Embryonic facial prominence (tissue), 1 donor: ENCODE measurements around the gene IMMP2L.
"Not testable (repeated sequence)": the region's sequence is repeated elsewhere in the genome, so short reads cannot be mapped to it uniquely, and the experiment has no call there.

ENCODE experiments used
- DNase-seq: peaks from one replicate; pipeline ENCODE4 v3.0.0-alpha.2; 2016; ENCODE audit errors: extremely low spot score

The IMMP2L gene

DNA sequence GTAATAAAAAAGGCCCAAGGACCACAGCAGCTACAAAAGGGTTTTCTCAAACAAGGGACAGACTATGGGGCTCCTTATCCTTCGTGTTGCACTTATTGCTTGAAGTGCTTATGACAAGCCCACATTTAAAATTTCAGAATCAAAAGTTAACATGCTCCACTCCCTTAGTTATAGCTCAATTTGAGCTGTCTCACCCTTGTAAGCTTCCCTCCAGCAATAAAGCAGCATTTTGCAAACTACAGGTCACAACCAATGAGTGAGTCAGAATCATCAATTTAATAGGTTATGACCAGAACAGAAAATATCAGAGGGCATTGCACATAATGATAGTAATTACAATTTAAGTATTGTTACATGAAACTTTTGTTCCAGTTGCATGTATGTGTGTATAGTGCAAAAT is 53.0 kb downstream of the IMMP2L start:
- DNase-seq = no peak

DNA sequence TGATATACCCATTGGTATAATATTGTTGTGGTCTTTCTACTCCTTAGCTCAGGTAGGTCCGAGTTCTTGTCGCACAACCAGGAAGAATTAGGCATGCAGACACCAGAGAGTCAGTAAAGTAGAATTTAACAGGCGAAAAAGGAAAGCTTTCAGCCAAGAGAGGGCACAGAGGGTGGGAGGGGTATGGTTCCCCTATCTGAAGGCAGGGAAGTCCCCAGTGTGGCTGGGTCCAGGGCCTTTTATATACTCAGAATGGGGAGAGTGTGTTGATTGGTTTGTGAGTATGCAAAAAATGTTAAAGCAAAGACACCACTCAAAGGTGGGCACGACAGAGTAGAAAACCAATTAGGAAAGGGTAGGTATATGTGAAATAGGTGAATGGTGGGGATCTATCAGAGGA is 53.9 kb downstream of the IMMP2L start:
- no peak for DNase-seq

DNA sequence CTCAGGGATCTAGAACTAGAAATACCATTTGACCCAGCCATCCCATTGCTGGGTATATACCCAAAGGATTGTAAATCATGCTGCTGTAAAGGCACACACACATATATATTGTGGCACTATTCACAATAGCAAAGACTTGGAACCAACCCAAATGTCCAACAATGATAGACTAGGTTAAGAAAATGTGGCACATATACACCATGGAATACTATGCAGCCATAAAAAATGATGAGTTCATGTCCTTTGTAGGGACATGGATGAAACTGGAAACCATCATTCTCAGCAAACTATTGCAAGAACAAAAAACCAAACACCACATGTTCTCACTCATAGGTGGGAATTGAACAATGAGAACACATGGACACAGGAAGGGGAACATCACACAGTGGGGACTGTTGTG is 56.9 kb downstream of the IMMP2L start:
- DNase-seq = not testable (repeated sequence)

DNA sequence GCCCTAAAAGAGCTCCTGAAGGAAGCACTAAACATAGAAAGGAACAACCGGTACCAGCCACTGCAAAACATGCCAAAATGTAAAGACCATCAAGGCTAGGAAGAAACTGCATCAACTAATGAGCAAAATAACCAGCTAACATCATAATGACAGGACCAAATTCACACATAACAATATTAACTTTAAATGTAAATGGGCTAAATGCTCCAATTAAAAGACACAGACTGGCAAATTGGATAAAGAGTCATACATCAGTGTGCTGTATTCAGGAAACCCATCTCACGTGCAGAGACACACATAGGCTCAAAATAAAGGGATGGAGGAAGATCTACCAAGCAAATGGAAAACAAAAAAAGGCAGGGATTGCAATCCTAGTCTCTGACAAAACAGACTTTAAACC is 60.5 kb downstream of the IMMP2L start:
- not testable (repeated sequence) for DNase-seq

DNA sequence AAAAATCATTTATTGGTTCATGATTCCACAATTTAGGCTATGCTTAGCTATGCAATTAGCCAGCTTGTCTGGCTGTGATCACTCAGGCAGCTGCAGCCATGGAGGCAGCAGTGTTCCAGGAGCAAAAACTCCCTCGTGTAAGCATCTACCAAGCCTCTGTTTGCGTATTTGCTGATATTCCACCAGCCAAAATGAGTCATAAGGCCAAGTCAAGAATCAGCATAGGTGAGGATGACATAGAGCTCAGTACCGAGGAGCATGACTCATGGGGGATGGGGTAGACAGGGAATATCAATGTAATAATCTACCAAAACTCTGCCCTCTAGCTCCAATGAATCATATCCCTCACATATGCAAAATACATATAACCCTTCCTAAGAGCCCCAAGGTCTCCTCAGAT is 63.3 kb downstream of the IMMP2L start:
- no peak for DNase-seq

DNA sequence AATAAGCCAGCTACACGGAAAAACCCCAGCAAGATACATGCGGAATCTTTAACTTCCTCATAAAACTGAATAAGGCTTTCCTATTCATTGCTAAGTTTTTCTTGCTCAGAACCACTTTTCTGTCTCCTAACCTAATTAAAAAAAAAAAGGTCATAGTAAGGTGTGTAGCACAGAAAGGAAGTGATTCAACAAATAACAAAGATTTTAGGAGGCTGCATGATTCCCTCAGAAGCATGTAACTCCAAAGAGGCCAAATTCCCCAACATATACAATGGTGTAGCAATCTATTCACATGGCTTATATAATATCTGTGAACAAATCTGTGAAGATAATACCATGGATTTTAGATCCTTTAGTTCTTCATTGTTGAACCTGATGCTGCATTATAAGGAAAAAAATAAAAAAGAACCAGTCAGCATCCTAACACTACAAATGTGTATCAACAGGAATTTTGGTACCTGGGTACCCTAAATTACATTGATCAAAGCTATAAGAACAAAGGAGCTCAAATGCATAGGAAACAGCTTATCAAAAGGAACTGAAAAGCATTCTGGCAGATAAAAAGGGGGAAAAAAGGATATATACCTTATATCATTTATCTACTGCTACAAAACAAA is 63.8 kb downstream of the IMMP2L start:
- DNase-seq = no peak

DNA sequence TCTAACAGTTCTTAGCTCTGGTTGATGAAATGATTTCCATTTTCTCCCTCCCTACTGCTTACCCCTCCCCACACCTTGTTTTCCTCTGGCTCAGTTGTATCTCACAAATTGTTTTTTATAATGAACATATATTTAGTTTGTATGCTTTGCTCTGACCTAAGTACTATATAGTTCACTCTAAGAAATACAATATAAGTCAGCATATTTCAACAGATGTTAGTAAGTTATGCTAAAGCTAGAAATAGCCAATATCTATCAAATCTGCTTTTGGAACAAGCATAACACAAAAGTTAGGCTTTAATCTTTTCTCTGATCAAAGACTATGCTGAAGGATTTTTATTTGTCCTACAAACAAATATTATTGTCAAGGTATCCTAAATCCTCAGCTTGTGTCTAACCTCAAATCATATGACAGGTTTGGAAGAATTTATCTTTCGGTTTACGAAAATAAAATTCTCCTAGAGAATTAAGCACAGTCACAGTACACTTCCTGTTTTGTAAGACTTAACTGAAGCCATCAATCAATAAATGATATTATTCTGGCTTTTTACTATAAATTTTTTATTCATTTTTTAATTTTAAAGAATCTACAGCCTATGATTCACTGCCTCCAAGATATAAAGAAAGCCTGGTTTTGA is 67.0 kb downstream of the IMMP2L start:
- no peak for DNase-seq

DNA sequence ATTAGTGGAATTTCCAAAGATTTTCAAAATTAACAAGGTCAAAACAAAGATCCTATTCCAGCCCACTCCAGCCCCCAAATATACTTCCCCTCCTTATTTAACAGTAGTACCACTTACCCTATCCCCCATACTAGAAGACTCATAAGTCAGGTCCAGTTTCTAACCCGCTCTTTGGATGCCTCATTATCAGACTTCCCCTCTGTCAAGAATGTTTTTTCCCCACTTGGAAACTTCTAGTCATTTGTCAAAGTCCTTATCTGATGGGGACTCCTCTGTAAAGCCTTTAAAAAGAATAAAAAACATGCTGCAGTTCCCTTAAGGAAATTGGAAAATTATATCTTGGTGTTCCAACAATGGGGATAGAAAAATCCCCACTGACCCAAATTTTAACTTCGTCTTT is 70.1 kb downstream of the IMMP2L start:
- DNase-seq = no peak

DNA sequence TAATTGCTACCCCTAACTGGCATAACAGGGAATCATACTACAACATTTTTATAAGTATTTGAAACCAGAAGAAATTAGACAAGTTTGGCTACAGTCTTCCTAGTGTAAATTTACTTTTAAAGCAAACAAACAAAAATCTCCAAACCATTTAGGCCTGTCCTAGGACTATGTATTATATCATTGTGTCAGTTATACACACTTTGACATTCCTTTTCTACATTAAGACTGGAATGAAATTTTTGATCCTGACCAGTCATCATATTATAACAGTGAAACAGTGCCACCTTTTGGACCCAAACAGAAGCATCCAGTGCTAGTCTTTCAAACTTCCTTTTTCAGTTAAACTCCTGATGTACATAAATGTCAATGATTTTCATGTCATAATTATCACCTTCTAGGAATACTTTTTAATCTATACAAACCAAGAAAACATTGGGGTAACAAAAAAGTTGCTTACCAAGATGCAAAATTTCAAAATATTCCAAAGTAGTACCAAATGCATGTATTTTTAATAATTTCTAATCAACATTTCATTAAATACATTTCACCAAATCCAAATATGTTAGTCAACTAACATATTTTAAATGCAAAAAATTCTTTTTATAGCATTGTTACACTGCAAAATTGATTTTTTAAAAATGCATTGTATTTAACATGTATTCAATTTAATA is 75.7 kb downstream of the IMMP2L start:
- DNase-seq = peak; percentile 53

DNA sequence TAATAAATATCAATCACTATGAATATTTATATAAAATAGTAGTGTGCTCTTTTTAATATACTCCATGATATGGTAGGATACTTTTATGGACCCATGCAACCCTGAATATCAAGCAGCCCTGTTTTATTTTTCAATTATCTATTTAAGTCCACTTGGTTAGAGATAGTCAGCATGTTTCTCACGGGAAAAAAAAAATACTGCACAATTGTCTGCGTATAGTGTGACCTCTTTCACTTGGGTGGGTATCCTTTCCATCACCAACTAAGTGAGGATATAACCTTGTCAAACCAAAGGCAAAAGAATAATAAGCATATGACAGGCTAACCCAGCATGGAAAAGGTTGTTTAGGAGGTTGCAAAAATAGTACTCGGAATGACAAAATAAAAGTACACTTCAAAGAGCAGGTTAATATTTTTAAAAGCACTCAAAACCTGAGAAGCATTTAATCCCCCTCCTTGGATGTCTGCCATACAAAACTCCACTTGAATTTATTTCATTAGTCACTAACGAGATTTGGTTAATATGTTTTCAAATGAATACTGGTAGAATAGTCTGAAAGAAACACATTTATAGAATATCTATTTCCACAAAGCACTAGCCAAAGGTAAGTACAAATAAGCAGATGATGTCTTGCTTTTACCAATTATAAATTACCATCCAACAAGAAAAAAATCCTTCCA is 76.5 kb downstream of the IMMP2L start:
- DNase-seq = no peak

DNA sequence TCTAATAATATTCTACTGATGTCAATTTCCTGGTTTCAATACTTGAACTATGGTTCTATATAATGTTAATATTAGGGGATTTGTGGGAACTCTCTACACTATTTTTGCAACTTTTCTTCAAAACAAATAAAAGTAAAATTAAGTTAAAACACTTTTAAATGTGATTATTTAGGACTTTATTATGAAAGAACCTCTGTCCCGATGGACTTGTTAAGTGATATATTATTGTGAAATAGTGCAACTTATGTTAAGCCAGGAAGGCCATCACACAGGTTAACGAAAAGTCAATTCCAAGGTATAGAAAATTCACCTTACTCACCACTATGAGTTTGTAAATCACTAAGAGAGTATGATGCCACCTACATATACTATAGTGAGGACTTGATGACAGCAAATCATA is 79.2 kb downstream of the IMMP2L start:
- DNase-seq = no peak

DNA sequence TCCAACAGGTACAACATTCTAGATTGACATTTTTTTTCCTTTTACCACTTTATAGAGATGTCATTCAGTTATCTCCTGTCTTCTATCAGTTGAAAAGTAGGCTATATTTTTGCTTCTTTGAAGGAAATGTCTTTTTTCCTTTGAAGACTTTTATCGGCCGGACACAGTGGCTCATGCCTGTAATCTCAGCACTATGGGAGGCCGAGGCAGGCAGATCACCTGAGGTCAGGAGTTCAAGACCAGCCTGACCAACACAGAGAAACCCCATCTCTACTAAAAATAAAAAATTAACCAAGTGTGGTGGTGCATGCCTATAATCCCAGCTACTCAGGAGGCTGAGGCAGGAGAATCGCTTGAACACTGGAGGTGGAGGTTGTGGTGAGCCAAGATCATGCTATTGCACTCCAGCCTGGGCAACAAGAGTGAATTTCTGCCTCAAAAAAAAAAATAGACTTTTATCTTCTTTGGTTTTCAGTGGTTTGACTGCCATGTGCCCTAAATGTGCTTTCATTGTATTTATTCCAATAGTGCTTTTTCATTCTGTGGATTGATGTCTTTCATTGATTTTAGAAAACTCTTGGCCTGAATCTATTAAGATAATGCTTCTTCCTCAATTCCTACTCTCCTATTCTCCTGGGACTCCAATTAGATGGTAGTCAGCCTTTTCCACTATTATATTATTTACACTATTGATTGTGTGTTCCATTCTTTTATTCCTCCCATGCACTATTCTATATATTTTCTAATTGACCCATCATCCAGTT is 84.6 kb downstream of the IMMP2L start:
- DNase-seq = no peak

DNA sequence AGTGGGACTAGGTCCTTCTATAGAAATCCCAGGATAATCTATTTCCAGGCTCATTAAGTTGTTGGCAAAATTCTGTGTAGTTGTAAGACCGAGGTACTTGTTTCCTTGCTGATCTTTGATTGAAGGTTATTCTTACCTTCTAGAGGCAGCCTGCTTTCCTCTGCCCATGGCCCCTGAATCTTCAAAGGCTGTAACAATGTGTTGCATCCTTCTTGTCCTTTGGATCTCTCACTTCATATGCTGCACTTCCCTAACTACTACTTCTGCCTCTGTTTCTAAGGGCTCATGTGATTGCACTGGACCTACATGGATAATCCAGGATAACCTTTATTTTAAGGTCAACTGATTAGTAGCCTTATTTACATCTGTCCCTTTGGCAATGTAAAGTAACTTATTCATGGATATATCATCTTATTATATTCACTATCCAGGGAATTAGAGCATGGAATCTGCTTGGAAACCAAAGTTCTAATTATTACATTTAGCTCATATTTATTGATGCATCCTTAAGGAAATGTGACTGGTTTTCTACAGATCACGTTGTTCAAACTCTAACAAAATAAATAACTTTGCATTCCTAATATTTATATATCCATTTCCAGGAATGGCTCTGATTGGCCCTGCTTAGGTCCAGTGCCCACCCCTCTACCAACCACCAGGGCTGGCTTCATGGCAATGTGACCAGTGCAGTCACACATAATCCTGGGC is 85.6 kb downstream of the IMMP2L start:
- no peak for DNase-seq

DNA sequence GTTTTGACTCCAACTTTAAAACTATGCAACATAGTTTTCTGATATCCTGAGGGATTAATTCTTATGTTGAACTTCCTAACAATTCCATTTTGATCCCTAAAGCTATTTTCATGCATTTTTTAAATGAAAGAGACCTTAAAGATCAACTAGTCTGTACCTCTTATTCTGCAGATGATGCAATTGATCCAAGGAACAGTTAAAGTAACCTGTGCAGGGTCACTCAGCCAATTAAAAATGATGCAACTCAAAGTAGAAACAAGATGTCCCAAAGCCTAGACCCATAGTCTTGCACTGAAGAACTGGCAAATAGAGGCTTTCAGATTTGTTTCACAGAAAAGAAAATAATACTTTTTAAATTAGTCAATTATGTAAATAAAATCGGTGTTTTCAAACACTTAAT is 86.3 kb downstream of the IMMP2L start:
- DNase-seq = no peak

DNA sequence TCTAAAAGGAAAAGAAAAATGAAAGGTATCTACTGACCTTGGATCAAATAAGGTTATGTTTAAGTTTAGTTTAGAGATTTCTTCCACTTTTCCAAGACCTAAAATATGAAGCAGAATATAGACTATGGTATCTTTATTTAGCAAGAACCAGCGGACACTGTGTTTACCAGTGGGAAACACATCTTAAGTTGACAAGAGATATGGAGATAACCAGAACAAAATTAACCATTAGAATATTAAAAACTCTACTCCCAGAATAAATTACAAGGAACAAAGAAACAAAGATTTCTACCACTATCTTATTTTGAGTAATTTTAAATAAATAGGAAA is 86.9 kb downstream of the IMMP2L start:
- DNase-seq = no peak

DNA sequence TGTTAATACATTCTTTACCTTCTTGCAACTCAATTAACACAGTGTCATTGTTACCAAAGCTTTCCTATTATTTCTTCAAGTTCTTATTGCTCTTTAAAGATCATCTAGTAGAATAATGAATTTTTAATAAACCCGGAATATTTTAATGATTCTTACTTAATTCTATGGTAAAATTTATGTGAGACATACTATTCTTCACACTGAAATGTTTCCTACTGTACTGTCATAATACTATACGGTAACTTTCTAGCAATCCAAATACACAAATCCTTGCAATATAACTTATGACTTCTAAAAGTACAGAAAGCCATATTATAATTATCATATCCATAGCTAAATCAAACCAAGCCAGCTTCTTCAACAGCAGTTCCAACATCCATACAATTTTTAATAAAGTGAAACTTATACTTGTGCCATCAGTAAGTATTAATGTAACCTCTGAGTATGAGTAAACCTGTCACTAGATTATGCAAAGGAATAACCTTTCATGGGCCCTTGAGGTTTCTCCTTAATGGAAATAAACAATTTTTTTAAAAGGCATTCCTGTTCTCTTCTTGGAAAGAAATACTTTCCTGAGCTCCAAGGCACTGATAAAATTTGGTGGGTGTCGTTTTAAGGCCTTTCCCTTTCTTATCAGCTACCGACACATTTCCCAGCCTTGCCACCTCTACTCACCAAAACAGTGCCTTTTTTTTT is 87.4 kb downstream of the IMMP2L start:
- DNase-seq = no peak

DNA sequence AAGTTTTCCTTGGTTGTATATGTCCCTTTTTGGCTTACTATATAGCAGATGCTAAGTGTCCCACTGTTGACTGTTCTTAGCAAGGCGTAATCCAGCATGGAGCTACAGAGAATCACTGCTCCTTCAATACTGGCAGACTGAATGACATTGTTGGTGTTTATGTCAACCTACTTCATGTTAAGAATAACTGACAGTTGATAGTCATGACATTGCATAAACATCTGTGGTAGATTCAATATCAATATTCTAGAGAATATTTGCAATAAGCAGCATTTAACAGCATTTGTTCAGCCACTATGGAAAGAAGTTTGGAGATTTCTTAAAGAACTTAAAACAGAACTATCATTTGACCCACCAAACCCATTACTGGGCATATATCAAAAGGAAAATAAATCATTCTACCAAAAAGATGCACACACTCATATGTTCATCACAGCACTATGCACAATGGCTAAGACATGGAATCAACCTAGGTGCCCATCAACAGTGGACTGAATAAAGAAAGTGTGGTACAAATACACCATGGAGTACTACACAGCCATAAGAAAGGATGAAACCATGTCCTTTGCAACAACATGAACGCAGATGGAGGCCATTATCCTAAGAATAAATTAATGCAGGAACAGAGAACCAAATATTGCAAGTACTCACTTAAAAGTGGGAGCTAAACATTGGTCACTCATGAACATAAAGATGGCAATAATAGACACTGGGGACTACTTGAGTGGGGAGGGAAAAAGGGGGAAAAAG is 88.7 kb downstream of the IMMP2L start:
- no peak for DNase-seq

DNA sequence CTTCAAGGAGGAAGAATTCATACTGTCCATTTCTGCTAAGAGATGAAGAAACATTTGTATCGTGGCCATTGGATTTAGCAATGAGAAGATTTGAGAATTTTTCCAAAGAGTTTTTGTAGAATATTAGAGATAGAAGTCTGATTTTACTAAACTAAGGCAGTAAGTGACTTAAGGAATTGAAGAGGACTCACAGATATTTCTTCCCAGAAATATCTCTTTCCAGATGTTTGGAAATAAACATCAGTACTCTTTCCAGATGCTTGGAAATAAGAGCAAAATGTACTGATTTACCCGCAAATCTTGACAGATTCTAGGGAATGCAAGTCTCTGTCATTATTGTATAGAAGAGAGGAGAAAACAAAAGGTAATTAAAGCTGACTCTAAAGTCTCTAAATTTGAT is 91.3 kb downstream of the IMMP2L start:
- no peak for DNase-seq

DNA sequence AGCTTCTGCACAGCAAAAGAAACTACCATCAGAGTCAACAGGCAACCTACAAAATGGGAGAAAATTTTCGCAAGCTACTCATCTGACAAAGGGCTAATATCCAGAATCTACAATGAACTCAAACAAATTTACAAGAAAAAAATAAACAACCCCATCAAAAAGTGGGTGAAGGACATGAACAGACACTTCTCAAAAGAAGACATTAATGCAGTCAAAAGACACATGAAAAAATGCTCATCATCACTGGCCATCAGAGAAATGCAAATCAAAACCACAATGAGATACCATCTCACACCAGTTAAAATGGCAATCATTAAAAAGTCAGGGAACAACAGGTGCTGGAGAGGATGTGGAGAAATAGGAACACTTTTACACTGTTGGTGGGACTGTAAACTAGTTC is 92.4 kb downstream of the IMMP2L start:
- not testable (repeated sequence) for DNase-seq

DNA sequence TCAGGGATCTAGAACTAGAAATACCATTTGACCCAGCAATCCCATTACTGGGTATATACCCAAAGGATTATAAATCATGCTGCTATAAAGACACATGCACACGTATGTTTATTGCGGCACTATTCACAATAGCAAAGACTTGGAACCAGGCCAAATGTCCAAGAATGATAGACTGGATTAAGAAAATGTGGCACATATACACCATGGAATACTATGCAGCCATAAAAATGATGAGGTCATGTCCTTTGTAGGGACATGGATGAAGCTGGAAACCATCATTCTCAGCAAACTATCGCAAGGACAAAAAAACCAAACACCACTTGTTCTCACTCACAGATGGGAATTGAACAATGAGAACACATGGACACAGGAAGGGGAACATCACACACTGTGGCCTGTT is 96.5 kb downstream of the IMMP2L start:
- not testable (repeated sequence) for DNase-seq
